ENCODE measurements around the gene GCLM.
A peak's percentile ranks its signal among the peaks of the same experiment; 100 is the strongest.

The GCLM gene

GRCh38 chr1:93899543-93900207, 9.6 kb downstream of the GCLM start:
- no peak for DNase-seq (ENCODE audit: low read depth in 2 of 2)
- no peak overlapping the region for H3K4me3 ChIP-seq (replicated peaks in 1 of 2; ENCODE audit: low read depth in 2 of 2, low read length in 2 of 2)
- TF ChIP-seq, protein P1, sequence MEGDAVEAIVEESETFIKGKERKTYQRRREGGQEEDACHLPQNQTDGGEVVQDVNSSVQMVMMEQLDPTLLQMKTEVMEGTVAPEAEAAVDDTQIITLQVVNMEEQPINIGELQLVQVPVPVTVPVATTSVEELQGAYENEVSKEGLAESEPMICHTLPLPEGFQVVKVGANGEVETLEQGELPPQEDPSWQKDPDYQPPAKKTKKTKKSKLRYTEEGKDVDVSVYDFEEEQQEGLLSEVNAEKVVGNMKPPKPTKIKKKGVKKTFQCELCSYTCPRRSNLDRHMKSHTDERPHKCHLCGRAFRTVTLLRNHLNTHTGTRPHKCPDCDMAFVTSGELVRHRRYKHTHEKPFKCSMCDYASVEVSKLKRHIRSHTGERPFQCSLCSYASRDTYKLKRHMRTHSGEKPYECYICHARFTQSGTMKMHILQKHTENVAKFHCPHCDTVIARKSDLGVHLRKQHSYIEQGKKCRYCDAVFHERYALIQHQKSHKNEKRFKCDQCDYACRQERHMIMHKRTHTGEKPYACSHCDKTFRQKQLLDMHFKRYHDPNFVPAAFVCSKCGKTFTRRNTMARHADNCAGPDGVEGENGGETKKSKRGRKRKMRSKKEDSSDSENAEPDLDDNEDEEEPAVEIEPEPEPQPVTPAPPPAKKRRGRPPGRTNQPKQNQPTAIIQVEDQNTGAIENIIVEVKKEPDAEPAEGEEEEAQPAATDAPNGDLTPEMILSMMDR (IDR thresholded peaks at IDR 0.05; ENCODE audit: low read depth, low read length) = no peak

- TF ChIP-seq, protein P1 (IDR thresholded peaks at IDR 0.05; ENCODE audit: low read depth, low read length) = no peak
- no peak overlapping the region for H3K4me3 ChIP-seq (replicated peaks in 1 of 2; ENCODE audit: low read depth in 2 of 2, low read length in 2 of 2)
- no peak for DNase-seq (ENCODE audit: low read depth in 2 of 2)
These were observed 20.3 kb downstream of the GCLM start for GRCh38 chr1:93888900-93889299.

DNA sequence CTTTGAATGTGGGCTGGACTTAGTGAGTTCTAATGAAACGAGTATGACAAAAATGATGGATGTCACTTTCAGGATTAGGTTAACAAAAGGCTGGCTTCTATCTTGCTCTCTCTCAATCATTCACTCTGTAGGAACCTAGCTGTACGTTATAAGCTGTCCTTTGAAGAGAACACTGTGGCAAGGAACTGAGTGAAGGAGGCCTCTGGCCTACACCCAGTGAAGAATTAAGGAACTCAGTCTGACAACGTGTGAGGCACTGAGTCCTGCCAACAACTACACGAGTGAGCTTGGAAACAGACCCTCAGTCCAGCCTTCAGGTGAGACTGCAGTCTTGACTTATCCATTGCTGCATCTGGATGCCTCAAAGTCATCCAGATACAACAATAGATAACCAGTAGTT, 27.0 kb downstream of the GCLM start:
- TF ChIP-seq, protein P1 (IDR thresholded peaks at IDR 0.05; ENCODE audit: low read depth, low read length) = no peak
- DNase-seq (ENCODE audit: low read depth in 2 of 2) = no peak
- no peak overlapping the region for H3K4me3 ChIP-seq (replicated peaks in 1 of 2; ENCODE audit: low read depth in 2 of 2, low read length in 2 of 2)

DNA sequence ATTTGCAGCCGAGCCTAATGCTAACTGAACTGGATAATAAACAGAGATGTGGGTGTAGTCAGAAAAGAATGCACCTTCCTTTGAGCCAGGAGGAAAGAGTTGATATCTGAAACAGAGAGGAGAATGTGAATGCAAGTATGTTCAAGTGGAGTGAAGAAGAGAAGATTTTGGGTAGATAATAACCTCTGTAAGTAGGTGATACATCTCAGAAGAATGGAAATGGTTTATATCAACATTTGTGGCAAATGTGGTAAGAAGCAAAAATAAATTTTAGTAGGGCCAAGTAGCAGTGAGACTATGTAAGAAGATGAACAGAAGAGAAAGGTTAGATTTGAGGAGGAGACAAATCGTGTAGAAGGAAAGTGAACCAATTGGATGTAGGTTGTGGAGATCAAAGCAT, 28.5 kb downstream of the GCLM start:
- no peak for DNase-seq (ENCODE audit: low read depth in 2 of 2)
- TF ChIP-seq, protein P1 (IDR thresholded peaks at IDR 0.05; ENCODE audit: low read depth, low read length) = no peak
- no peak overlapping the region for H3K4me3 ChIP-seq (replicated peaks in 1 of 2; ENCODE audit: low read depth in 2 of 2, low read length in 2 of 2)

DNA sequence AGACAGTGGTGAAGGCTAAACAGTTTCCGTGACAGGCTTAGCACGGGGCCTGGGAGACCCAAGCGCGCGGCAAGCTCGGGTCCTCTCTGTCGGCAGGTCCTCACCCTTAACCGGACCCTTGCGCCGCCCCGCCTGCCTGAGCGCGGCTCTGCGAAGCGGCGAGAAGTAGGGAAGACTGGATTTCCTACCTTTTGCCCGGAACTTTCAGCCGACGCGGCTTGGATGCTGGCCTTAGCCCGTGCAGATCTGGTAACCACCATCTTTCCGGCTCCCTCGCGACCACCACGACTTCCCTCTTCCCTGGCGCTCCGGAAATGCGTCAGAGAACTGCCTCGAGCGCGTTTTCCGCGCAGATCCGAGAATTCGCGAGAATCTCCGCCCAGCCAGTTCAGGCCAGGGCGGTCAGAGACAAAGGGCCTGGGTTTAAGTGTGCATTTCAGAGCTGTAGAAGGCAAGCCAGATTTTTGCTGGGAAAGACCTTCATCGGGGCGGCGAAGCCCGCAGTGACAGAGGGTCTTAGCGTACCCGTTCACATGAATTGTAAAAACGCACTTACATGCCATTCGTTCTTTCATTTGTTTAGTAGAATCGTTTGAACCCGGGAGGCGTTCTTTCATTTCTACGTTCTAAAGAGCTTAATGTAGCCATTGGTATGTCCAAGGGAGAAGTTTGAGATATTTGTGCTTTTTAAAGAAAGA, 30.2 kb downstream of the GCLM start, which contains the start of gene DNTTIP2:
Gene DNTTIP2, minus strand, starts transcription at position 318 of the 698 bp plus-strand sequence. Its CDS starts 58 bp downstream, at position 260.
- DNase-seq (ENCODE audit: low read depth in 2 of 2) = peak; percentile 92 to 93
- TF ChIP-seq, protein P1 (IDR thresholded peaks at IDR 0.05; ENCODE audit: low read depth, low read length) = no peak
- H3K4me3 ChIP-seq (replicated peaks in 1 of 2; ENCODE audit: low read depth in 2 of 2, low read length in 2 of 2) = peak within 1 kb of the TSS; percentile 94 to 96

DNA sequence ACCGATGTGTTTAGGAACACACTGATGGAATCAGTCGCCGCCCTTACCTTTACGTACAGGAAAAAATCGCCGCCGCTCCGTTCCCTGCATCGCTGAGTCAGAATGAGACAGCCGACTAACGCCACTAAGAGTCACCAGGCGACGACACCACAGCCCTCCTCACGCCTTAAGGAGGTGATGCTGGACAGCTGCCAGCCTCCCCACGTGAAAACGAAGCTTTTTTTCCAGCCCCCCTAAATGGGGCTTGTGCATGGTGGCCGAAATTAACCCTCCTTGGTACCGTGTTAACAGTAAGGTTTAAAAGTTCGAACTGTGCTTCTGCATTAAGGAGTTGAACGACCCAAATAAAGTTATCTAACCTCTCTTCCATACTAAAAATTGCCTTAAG, 30.7 kb downstream of the GCLM start:
- peak overlapping the region; percentile 94 to 96 for H3K4me3 ChIP-seq (replicated peaks in 1 of 2; ENCODE audit: low read depth in 2 of 2, low read length in 2 of 2)
- TF ChIP-seq, protein P1 (IDR thresholded peaks at IDR 0.05; ENCODE audit: low read depth, low read length) = no peak
- peak; percentile 7 to 42 for DNase-seq (ENCODE audit: low read depth in 2 of 2)
